Activated B cell treated with CpG ODN at 0.5 μM for 24 hours (primary cell): Measurements from ENCODE around the gene MRPS27. TPM values are rescaled to one million over a fixed set of nuclear protein-coding genes. Genes with fewer than 3 reads are reported as not detected.
"Not testable (repeated sequence)": the region's sequence is repeated elsewhere in the genome, so short reads cannot be mapped to it uniquely, and the experiment has no call there.

ENCODE experiments used
- ATAC-seq: fragments of 200-7000 bp; cut with Tn5 transposase; one replicate; pipeline ENCODE4 v1.10.0; 2021; ENCODE audit warnings: low read depth, mild to moderate bottlenecking, moderate library complexity
- CTCF ChIA-PET: fragments of 350-600 bp; sonication (Branson Sonifier 250); formaldehyde crosslinking; loops from one replicate; lab custom pipeline; 2021; ENCODE audit warnings: antibody characterized with exemption; lab: Charles Lee
- POLR2A ChIA-PET: fragments of 350-600 bp; sonication (Branson Sonifier 250); formaldehyde crosslinking; loops from one replicate; lab custom pipeline; 2021; ENCODE audit warnings: antibody characterized with exemption; lab: Charles Lee
- DNase-seq: peaks from one replicate; pipeline ENCODE4 v3.0.0; 2022
- H3K27ac Mint-ChIP-seq: one replicate; pipeline ENCODE4 v1.8.0; 2020; ENCODE audit warnings: mixed read lengths
- H3K27me3 Mint-ChIP-seq: one replicate; pipeline ENCODE4 v1.8.0; 2021; ENCODE audit warnings: mixed read lengths
- H3K36me3 Mint-ChIP-seq: one replicate; pipeline ENCODE4 v1.8.0; 2021; ENCODE audit warnings: low read depth, mixed read lengths
- H3K4me1 Mint-ChIP-seq: one replicate; pipeline ENCODE4 v1.8.0; 2021; ENCODE audit warnings: mixed read lengths
- H3K4me3 Mint-ChIP-seq: one replicate; pipeline ENCODE4 v1.8.0; 2020; ENCODE audit warnings: mild to moderate bottlenecking, mixed read lengths
- H3K9me3 Mint-ChIP-seq: one replicate; pipeline ENCODE4 v1.8.0; 2020; ENCODE audit warnings: mixed read lengths
- CTCF ChIP-seq: fragments of 200-600 bp; IDR thresholded peaks from one replicate; pipeline ENCODE4 v1.8.0; 2022; ENCODE audit warnings: antibody characterized with exemption, mild to moderate bottlenecking
- intact Hi-C: fragments of 100-400 bp; cut with micrococcal nuclease; formaldehyde crosslinking; loops from one replicate; pipeline ENCODE4 v1.15.1; 2024
- total RNA-seq: library from RNA; stranded (reverse); gene quantifications from 2 replicates; pipeline ENCODE4 v1.2.3, GENCODE V29; 2022

Gene MRPS27
- total RNA-seq, 1 donor from 2014 or later = 69.2 TPM

- ATAC-seq = no peak
- no peaks in the 10 kb centered on the region for H3K4me1 Mint-ChIP-seq
- peaks cover 20% of the 10 kb centered on the region for H3K27me3 Mint-ChIP-seq
Observed at GRCh38 chr5:72179816-72180440, 140.1 kb downstream of the MRPS27 start.

GRCh38 chr5:72179028-72179815, 140.8 kb downstream of the MRPS27 start:
- intact Hi-C loops = no loop called here
- Mint-ChIP-seq H3K4me1 (no peaks in the 10 kb centered on the region), H3K27ac (no peak overlapping the region), H3K36me3 (no peaks in the 10 kb centered on the region), H3K9me3 (no peaks in the 10 kb centered on the region), H3K27me3 (peaks cover 20% of the 10 kb centered on the region), H3K4me3 (no peak overlapping the region)
- TF ChIP-seq CTCF = no peak
- DNase-seq (no peak), ATAC-seq (no peak)
- ChIA-PET CTCF (no interaction called here), POLR2A (no interaction called here)

More at GRCh38 chr5:72179816-72180440, 140.1 kb downstream of the MRPS27 start:
- H3K9me3 Mint-ChIP-seq = no peaks in the 10 kb centered on the region
- DNase-seq = no peak
- ChIA-PET POLR2A (no interaction called here), CTCF (no interaction called here)
- TF ChIP-seq CTCF = no peak
- H3K4me3 Mint-ChIP-seq = no peak overlapping the region
- intact Hi-C loops = no loop called here
- H3K27ac Mint-ChIP-seq = no peak overlapping the region
- no peaks in the 10 kb centered on the region for H3K36me3 Mint-ChIP-seq

- Mint-ChIP-seq H3K4me3 (no peak overlapping the region), H3K36me3 (no peaks in the 10 kb centered on the region), H3K9me3 (no peaks in the 10 kb centered on the region), H3K27ac (no peak overlapping the region), H3K27me3 (peaks cover 17% of the 10 kb centered on the region), H3K4me1 (no peaks in the 10 kb centered on the region)
- ATAC-seq = no peak
- TF ChIP-seq CTCF = no peak
- ChIA-PET POLR2A (no interaction called here), CTCF (no interaction called here)
- intact Hi-C loops = no loop called here
- DNase-seq = no peak
Observed at GRCh38 chr5:72177538-72177937, 142.5 kb downstream of the MRPS27 start.

- no peak for TF ChIP-seq CTCF
- no peak for DNase-seq
- Mint-ChIP-seq H3K9me3 (no peaks in the 10 kb centered on the region), H3K36me3 (no peaks in the 10 kb centered on the region), H3K4me3 (no peak overlapping the region), H3K4me1 (peaks cover 4% of the 10 kb centered on the region), H3K27ac (no peak overlapping the region), H3K27me3 (peaks cover 18% of the 10 kb centered on the region)
- intact Hi-C loops = no loop called here
- ChIA-PET POLR2A (no interaction called here), CTCF (interaction anchor here (0.6 kb wide), 1 partner anchor 143 kb away, joined by 3 read pairs; no protein-coding TSS in a partner anchor)
- no peak for ATAC-seq
Observed at GRCh38 chr5:72172786-72173185, 147.3 kb downstream of the MRPS27 start.

GRCh38 chr5:72171667-72172066, 148.4 kb downstream of the MRPS27 start:
- ChIA-PET POLR2A (no interaction called here), CTCF (no interaction called here)
- intact Hi-C loops = no loop called here
- Mint-ChIP-seq H3K27ac (no peak overlapping the region), H3K4me1 (peaks cover 4% of the 10 kb centered on the region), H3K9me3 (no peaks in the 10 kb centered on the region), H3K27me3 (peaks cover 26% of the 10 kb centered on the region), H3K4me3 (no peak overlapping the region), H3K36me3 (no peaks in the 10 kb centered on the region)
- peak; percentile 61 for ATAC-seq
- DNase-seq = no peak
- no peak for TF ChIP-seq CTCF

GRCh38 chr5:72171181-72171580, 148.9 kb downstream of the MRPS27 start:
- H3K4me3 Mint-ChIP-seq, H3K36me3 Mint-ChIP-seq, H3K4me1 Mint-ChIP-seq, H3K27ac Mint-ChIP-seq, intact Hi-C loops, ATAC-seq, H3K9me3 Mint-ChIP-seq, POLR2A ChIA-PET, DNase-seq, CTCF ChIA-PET: not testable (repeated sequence)
- H3K27me3 Mint-ChIP-seq = peaks cover 24% of the 10 kb centered on the region
